OCI-LY3 (cell line): ENCODE data around the gene FMO2.

Source experiments
- CTCF ChIP-seq: fragments of 200-600, 300-600 bp; sonication (generic); IDR thresholded peaks from 2 replicates; pipeline ENCODE4 v1.5.1; 2014; ENCODE audit warnings: antibody characterized with exemption, low read length, low read depth
- EZH2phosphoT487 ChIP-seq: fragments of 200-600 bp; shearing (Covaris generic); IDR thresholded peaks from 2 replicates; pipeline ENCODE4 v1.6.1; 2018; ENCODE audit warnings: antibody characterized with exemption, mixed run types, low read depth

GRCh38 chr1:171140401-171140800 lies 44.7 kb upstream of the FMO2 start:
- TF ChIP-seq CTCF: no peak
- no peak for TF ChIP-seq EZH2phosphoT487
